ENCODE measurements around the gene PRSS21.

Gene PRSS21

DNA sequence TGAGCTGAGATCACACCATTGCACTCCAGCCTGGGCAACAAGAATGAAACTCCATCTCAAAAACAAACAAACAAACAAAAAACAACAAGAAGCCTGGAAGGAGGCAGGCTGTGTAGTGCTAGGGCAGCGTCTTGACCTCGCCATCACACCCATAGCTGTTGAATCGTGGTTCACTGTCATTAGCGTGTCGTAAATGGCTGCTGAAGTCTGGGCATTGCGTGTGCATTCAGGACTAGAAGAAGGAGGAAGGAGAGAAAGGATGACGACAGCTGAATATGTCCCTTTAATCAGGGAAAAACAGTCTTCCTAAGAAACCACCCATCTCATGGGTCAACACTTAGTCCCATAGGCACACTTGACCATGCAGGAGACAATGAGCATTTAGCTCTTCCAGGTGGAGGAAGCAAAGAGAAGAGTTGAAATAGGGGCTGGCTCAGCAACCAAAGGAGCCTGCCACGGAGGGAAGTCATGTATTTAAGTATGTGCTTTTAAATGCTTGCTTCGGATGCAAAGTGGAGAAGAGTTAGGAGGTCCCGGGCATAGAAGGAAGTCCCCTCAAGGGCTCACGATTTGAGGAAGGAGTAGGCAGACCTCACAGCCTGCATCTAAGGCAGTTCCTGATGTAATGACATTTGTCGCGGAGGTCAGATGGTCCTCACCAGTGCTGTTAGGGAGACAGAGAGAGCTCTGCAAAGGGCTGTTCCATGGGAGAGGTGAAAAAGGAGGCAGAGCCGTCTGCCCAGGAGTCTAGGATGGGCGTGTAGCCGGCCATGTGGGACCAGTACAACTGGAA is 32.1 kb downstream of the PRSS21 start:
- TF ChIP-seq RAD21 (IDR thresholded peaks at IDR 0.05; ENCODE audit: low read depth) (no peak), ZBTB7A (IDR thresholded peaks at IDR 0.05; ENCODE audit: low read depth) (no peak), NFIC (IDR thresholded peaks at IDR 0.05) (no peak), EGR1 (IDR thresholded peaks at IDR 0.05) (no peak), REST (IDR thresholded peaks at IDR 0.05; ENCODE audit: low read depth) (no peak), CEBPB (IDR thresholded peaks at IDR 0.05) (no peak), CREB1 (IDR thresholded peaks at IDR 0.05; ENCODE audit: low read depth) (no peak)
- TF ChIP-seq, protein P1, sequence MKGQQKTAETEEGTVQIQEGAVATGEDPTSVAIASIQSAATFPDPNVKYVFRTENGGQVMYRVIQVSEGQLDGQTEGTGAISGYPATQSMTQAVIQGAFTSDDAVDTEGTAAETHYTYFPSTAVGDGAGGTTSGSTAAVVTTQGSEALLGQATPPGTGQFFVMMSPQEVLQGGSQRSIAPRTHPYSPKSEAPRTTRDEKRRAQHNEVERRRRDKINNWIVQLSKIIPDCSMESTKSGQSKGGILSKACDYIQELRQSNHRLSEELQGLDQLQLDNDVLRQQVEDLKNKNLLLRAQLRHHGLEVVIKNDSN (IDR thresholded peaks at IDR 0.05) = no peak

DNA sequence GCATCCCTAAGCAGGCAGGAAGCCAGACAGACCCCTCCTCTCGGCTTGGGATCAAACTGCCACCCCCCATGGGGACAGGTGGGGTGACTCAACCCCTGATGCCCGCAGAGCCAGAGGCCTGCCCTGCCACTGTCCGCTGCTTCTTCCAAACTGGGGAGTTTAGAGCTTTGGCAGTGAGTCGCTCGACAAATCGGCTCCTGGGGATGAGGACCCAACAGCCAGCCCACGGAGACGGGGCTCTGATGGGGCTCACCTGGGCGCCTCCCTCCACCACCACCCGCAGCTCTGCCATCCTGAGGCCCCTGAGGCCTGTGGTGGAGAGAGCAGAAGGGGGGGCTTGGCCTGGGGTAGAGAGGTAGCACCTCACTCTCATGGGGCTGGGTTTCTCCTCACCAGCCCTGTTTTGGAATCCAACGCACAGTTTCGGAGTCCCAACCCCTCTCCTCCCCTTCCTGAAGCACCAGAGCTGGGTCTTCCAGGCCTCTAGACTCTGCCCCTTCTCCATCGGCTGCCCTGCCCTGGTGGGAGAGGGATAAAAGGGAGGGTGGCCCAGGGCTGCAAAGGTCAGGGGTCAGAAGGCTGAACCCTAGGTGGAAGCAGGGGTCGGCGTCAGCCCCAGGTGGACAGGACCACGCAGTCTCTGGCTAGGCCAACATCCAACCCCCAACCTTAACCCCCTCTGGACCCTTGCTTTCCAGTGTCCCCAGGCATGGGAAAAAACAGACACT is 35.1 kb downstream of the PRSS21 start:
- TF ChIP-seq NFIC (IDR thresholded peaks at IDR 0.05) = no peak
- no peak for TF ChIP-seq REST (IDR thresholded peaks at IDR 0.05; ENCODE audit: low read depth)
- no peak for TF ChIP-seq CREB1 (IDR thresholded peaks at IDR 0.05; ENCODE audit: low read depth)
- no peak for TF ChIP-seq YY1 (IDR thresholded peaks at IDR 0.05; ENCODE audit: low read depth)

- TF ChIP-seq RAD21 (IDR thresholded peaks at IDR 0.05; ENCODE audit: low read depth) (no peak), TEAD4 (IDR thresholded peaks at IDR 0.05) (no peak), EP300 (IDR thresholded peaks at IDR 0.05; ENCODE audit: borderline replicate concordance) (no peak), TAF1 (IDR thresholded peaks at IDR 0.05; ENCODE audit: low read depth) (no peak), MAX (IDR thresholded peaks at IDR 0.05) (no peak), REST (IDR thresholded peaks at IDR 0.05; ENCODE audit: low read depth) (no peak), YY1 (IDR thresholded peaks at IDR 0.05; ENCODE audit: low read depth) (no peak), CEBPB (IDR thresholded peaks at IDR 0.05) (no peak), ZBTB7A (IDR thresholded peaks at IDR 0.05; ENCODE audit: low read depth) (no peak), FOXM1 (IDR thresholded peaks at IDR 0.05; ENCODE audit: borderline replicate concordance, low read depth) (no peak), CREB1 (IDR thresholded peaks at IDR 0.05; ENCODE audit: low read depth) (no peak), EGR1 (IDR thresholded peaks at IDR 0.05) (no peak), NFIC (IDR thresholded peaks at IDR 0.05) (no peak), TCF12 (IDR thresholded peaks at IDR 0.05; ENCODE audit: low read depth) (no peak)
- TF ChIP-seq, protein P1 (IDR thresholded peaks at IDR 0.05) = no peak
Measured at GRCh38 chr16:2852731-2853507, 35.9 kb downstream of the PRSS21 start.

GRCh38 chr16:2853531-2854073 is 36.6 kb downstream of the PRSS21 start:
- TF ChIP-seq FOXM1 (IDR thresholded peaks at IDR 0.05; ENCODE audit: borderline replicate concordance, low read depth) (no peak), CREB1 (IDR thresholded peaks at IDR 0.05; ENCODE audit: low read depth) (no peak), TEAD4 (IDR thresholded peaks at IDR 0.05) (no peak), ZBTB7A (IDR thresholded peaks at IDR 0.05; ENCODE audit: low read depth) (no peak), TCF12 (IDR thresholded peaks at IDR 0.05; ENCODE audit: low read depth) (no peak), YY1 (IDR thresholded peaks at IDR 0.05; ENCODE audit: low read depth) (no peak), TAF1 (IDR thresholded peaks at IDR 0.05; ENCODE audit: low read depth) (no peak), NFIC (IDR thresholded peaks at IDR 0.05) (no peak), CEBPB (IDR thresholded peaks at IDR 0.05) (no peak), MAX (IDR thresholded peaks at IDR 0.05) (no peak), REST (IDR thresholded peaks at IDR 0.05; ENCODE audit: low read depth) (no peak), RAD21 (IDR thresholded peaks at IDR 0.05; ENCODE audit: low read depth) (no peak), EGR1 (IDR thresholded peaks at IDR 0.05) (no peak), EP300 (IDR thresholded peaks at IDR 0.05; ENCODE audit: borderline replicate concordance) (no peak)
- TF ChIP-seq, protein P1 (IDR thresholded peaks at IDR 0.05) = no peak
